ENCODE measurements around the gene BRI3BP. TPM values are rescaled to one million over a fixed set of nuclear protein-coding genes. Genes with fewer than 3 reads are reported as not detected.
A peak's percentile ranks its signal among the peaks of the same experiment; 100 is the strongest.
"Not testable (repeated sequence)": the region's sequence is repeated elsewhere in the genome, so short reads cannot be mapped to it uniquely, and the experiment has no call there.

BRI3BP gene
- polyA plus RNA-seq, 2 donors: 3.2 to 5.3 TPM

DNA sequence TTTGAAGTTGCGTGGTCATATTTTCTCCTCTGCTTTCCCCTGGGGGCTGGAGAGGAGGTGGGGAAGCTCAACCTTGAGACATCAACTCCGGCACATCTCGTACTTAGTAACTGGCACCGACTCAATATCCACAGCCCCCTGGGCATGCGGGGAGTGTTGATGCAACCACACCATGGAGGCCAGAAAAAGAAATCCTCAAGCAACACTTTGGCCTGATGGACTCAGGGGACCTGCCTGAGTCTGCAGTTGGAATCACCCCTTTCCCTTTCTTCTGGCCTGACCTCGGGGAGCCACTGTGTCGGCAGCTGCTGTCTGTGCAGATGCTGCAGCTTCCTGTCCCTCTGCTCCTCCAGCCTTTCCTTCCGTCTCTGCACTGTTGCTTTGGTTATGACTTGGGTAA, 60.4 kb downstream of the BRI3BP start:
- H3K27ac ChIP-seq (ENCODE audit: low read depth in 2 of 2, low read length in 1 of 2): no peak overlapping the region
- H3K4me3 ChIP-seq (ENCODE audit: low read depth in 1 of 2, low read length in 2 of 2): no peak overlapping the region
- no peaks in the 10 kb centered on the region for H3K9me3 ChIP-seq (ENCODE audit: control insufficient read depth in 2 of 2, insufficient read depth in 1 of 2, low read depth in 1 of 2, low read length in 1 of 2)
- no peaks in the 10 kb centered on the region for H3K27me3 ChIP-seq (ENCODE audit: control insufficient read depth in 1 of 2, insufficient read depth in 2 of 2, low read length in 2 of 2)
- H3K36me3 ChIP-seq (ENCODE audit: control insufficient read depth in 2 of 2, insufficient read depth in 2 of 2, low read length in 1 of 2): no peaks in the 10 kb centered on the region
- H3K4me1 ChIP-seq (ENCODE audit: control insufficient read depth in 2 of 2, insufficient read depth in 2 of 2, low read length in 1 of 2): no peaks in the 10 kb centered on the region
- WGBS, 2 donors: 61 to 78% methylated on average over 8 of the region's 8 CpGs

DNA sequence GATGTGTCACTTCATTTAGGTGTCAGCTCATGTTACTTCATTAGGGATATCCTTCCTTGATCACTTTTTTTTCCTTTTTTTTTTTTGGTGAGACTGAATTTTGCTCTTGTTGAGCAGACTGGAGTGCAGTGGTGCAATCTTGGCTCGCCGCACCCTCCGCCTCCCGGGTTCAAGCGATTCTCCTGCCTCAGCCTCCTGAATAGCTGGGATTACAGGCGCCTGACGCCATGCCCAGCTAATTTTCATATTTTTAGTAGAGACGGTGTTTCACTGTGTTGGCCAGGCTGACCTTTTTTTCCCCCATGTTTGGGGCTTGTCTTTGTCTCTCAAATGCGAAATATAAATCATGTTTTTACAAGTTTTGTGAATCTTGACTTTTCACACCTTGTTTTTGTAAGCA, 62.1 kb downstream of the BRI3BP start:
- Histone ChIP-seq H3K36me3 (ENCODE audit: control insufficient read depth in 2 of 2, insufficient read depth in 2 of 2, low read length in 1 of 2) (no peaks in the 10 kb centered on the region), H3K4me1 (ENCODE audit: control insufficient read depth in 2 of 2, insufficient read depth in 2 of 2, low read length in 1 of 2) (no peaks in the 10 kb centered on the region), H3K4me3 (ENCODE audit: low read depth in 1 of 2, low read length in 2 of 2) (no peak overlapping the region), H3K9me3 (ENCODE audit: control insufficient read depth in 2 of 2, insufficient read depth in 1 of 2, low read depth in 1 of 2, low read length in 1 of 2) (no peaks in the 10 kb centered on the region), H3K27me3 (ENCODE audit: control insufficient read depth in 1 of 2, insufficient read depth in 2 of 2, low read length in 2 of 2) (no peaks in the 10 kb centered on the region), H3K27ac (ENCODE audit: low read depth in 2 of 2, low read length in 1 of 2) (no peak overlapping the region)
- 85 to 89% methylated on average over 9 of the region's 9 CpGs for WGBS, 2 donors

DNA sequence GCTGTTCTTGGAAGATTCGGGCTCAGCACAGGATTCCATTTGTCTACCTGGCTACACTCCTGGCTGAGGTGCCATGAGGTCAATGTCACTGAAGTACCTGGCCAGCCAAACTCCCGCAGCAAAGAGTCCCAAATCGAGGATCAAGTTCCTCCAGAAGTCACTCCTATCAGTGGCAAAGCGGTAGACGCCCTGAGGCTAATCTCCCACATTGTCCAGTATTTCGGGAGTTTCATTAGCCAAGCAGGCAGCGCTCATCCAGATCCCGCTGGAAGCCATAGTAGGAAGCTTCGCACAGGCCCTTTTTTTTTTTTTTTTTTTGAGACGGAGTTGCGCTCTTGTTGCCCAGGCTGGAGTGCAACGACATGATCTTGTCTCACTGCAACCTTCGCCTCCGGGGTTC, 62.9 kb downstream of the BRI3BP start:
- Histone ChIP-seq H3K36me3 (ENCODE audit: control insufficient read depth in 2 of 2, insufficient read depth in 2 of 2, low read length in 1 of 2) (no peaks in the 10 kb centered on the region), H3K9me3 (ENCODE audit: control insufficient read depth in 2 of 2, insufficient read depth in 1 of 2, low read depth in 1 of 2, low read length in 1 of 2) (no peaks in the 10 kb centered on the region), H3K4me1 (ENCODE audit: control insufficient read depth in 2 of 2, insufficient read depth in 2 of 2, low read length in 1 of 2) (no peaks in the 10 kb centered on the region), H3K27me3 (ENCODE audit: control insufficient read depth in 1 of 2, insufficient read depth in 2 of 2, low read length in 2 of 2) (no peaks in the 10 kb centered on the region), H3K27ac (ENCODE audit: low read depth in 2 of 2, low read length in 1 of 2) (no peak overlapping the region), H3K4me3 (ENCODE audit: low read depth in 1 of 2, low read length in 2 of 2) (no peak overlapping the region)
- WGBS, 2 donors: 84 to 87% methylated on average over 14 of the region's 14 CpGs

DNA sequence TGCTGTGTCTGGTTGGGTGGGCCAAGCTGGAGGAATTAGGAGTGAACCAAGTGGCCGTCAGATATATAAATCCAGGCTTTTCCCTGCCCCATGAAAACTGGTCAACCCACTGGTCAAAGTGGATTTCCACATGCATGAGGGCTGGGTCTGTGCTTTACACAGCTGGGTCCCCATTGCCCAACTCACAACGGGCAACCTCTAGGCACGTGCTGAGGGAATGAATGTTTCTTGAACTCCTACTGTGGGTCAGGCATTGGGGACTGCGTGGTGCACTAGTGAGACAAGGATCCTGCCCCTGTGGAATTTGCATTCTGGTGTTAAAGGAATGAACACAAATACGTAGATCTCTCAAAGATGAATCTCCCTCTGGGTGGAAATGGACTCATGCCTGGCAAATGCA, 64.3 kb downstream of the BRI3BP start:
- WGBS, 2 donors: 85 to 89% methylated on average over 5 of the region's 5 CpGs
- Histone ChIP-seq H3K9me3 (ENCODE audit: control insufficient read depth in 2 of 2, insufficient read depth in 1 of 2, low read depth in 1 of 2, low read length in 1 of 2) (no peaks in the 10 kb centered on the region), H3K27ac (ENCODE audit: low read depth in 2 of 2, low read length in 1 of 2) (no peak overlapping the region), H3K27me3 (ENCODE audit: control insufficient read depth in 1 of 2, insufficient read depth in 2 of 2, low read length in 2 of 2) (no peaks in the 10 kb centered on the region), H3K36me3 (ENCODE audit: control insufficient read depth in 2 of 2, insufficient read depth in 2 of 2, low read length in 1 of 2) (no peaks in the 10 kb centered on the region), H3K4me3 (ENCODE audit: low read depth in 1 of 2, low read length in 2 of 2) (no peak overlapping the region), H3K4me1 (ENCODE audit: control insufficient read depth in 2 of 2, insufficient read depth in 2 of 2, low read length in 1 of 2) (no peaks in the 10 kb centered on the region)

DNA sequence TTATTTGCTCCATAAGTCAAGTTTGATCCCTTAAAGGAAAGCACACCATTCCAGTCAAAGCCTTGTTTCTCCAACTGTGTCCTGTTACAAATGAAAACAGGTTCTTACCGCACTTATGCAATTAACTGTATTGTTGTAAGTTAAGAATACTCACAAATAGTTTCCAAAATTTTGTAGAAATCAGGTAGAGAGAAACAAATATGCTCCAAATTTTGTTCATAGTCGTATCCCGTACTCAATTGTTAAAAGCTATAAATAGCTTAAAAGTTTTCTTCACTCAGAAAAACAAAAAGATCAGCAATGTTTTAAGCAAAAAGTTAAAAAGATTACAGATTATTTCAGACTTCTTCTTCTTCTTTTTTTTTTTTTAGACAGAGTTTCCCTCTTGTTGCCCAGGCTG, 67.8 kb downstream of the BRI3BP start:
- H3K9me3 ChIP-seq (ENCODE audit: control insufficient read depth in 2 of 2, insufficient read depth in 1 of 2, low read depth in 1 of 2, low read length in 1 of 2): no peaks in the 10 kb centered on the region
- no peak overlapping the region for H3K4me3 ChIP-seq (ENCODE audit: low read depth in 1 of 2, low read length in 2 of 2)
- no peaks in the 10 kb centered on the region for H3K36me3 ChIP-seq (ENCODE audit: control insufficient read depth in 2 of 2, insufficient read depth in 2 of 2, low read length in 1 of 2)
- peaks cover 3 to 5% of the 10 kb centered on the region in 2 donors for H3K4me1 ChIP-seq (ENCODE audit: control insufficient read depth in 2 of 2, insufficient read depth in 2 of 2, low read length in 1 of 2)
- H3K27me3 ChIP-seq (ENCODE audit: control insufficient read depth in 1 of 2, insufficient read depth in 2 of 2, low read length in 2 of 2): no peaks in the 10 kb centered on the region
- 93 to 97% methylated on average over 3 of the region's 3 CpGs for WGBS, 2 donors
- no peak overlapping the region for H3K27ac ChIP-seq (ENCODE audit: low read depth in 2 of 2, low read length in 1 of 2)

DNA sequence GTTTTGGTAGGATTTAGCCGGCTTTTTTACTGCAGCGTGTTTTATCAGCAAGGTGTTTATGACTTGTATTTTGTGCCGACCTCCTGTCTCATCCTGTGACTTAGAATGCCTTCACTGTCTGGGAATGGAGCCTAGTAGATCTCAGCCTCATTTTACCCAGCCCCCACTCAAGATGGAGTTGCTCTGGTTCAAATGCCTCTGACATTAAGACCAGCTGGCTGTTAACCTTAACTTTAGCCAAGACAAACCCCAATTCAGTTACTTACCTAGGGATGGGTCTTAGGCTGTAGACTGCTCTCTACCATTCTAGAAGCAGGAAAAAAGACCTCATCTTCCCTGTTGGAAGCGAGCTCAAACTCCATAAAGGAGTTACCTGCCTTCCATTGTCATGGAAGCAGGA, 70.1 kb downstream of the BRI3BP start:
- not testable (repeated sequence) for H3K4me1 ChIP-seq (ENCODE audit: control insufficient read depth in 2 of 2, insufficient read depth in 2 of 2, low read length in 1 of 2); H3K4me3 ChIP-seq (ENCODE audit: low read depth in 1 of 2, low read length in 2 of 2); H3K27me3 ChIP-seq (ENCODE audit: control insufficient read depth in 1 of 2, insufficient read depth in 2 of 2, low read length in 2 of 2); H3K9me3 ChIP-seq (ENCODE audit: control insufficient read depth in 2 of 2, insufficient read depth in 1 of 2, low read depth in 1 of 2, low read length in 1 of 2); H3K36me3 ChIP-seq (ENCODE audit: control insufficient read depth in 2 of 2, insufficient read depth in 2 of 2, low read length in 1 of 2); H3K27ac ChIP-seq (ENCODE audit: low read depth in 2 of 2, low read length in 1 of 2)
- WGBS, 2 donors: 89 to 93% methylated on average over 4 of the region's 4 CpGs

DNA sequence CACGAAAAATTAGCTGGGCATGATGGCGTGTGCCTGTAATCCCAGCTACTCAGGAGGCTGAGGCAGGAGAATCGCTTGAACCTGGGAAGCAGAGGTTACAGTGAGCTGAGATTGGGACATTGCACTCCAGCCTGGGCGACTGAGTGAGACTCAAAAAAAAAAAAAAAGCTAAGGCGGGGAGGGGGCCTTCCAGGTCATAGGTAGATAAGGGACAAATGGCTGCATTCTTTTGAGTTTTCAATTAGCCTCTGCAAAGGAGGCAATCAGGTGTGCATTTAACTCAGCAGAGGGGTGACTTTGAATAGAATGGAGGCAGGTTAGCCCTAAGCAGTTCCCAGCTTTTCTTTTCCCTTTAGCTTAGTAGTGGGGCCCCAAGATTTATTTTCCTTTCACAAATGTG, 71.0 kb downstream of the BRI3BP start:
- WGBS, 2 donors: 46 to 62% methylated on average over 5 of the region's 5 CpGs
- Histone ChIP-seq H3K36me3 (ENCODE audit: control insufficient read depth in 2 of 2, insufficient read depth in 2 of 2, low read length in 1 of 2) (peaks cover 0 to 8% of the 10 kb centered on the region in 2 donors), H3K9me3 (ENCODE audit: control insufficient read depth in 2 of 2, insufficient read depth in 1 of 2, low read depth in 1 of 2, low read length in 1 of 2) (no peaks in the 10 kb centered on the region), H3K4me3 (ENCODE audit: low read depth in 1 of 2, low read length in 2 of 2) (peak overlapping the region in 1 of 2 donors; percentile 83), H3K4me1 (ENCODE audit: control insufficient read depth in 2 of 2, insufficient read depth in 2 of 2, low read length in 1 of 2) (peaks cover 3 to 12% of the 10 kb centered on the region in 2 donors), H3K27me3 (ENCODE audit: control insufficient read depth in 1 of 2, insufficient read depth in 2 of 2, low read length in 2 of 2) (no peaks in the 10 kb centered on the region), H3K27ac (ENCODE audit: low read depth in 2 of 2, low read length in 1 of 2) (no peak overlapping the region)

DNA sequence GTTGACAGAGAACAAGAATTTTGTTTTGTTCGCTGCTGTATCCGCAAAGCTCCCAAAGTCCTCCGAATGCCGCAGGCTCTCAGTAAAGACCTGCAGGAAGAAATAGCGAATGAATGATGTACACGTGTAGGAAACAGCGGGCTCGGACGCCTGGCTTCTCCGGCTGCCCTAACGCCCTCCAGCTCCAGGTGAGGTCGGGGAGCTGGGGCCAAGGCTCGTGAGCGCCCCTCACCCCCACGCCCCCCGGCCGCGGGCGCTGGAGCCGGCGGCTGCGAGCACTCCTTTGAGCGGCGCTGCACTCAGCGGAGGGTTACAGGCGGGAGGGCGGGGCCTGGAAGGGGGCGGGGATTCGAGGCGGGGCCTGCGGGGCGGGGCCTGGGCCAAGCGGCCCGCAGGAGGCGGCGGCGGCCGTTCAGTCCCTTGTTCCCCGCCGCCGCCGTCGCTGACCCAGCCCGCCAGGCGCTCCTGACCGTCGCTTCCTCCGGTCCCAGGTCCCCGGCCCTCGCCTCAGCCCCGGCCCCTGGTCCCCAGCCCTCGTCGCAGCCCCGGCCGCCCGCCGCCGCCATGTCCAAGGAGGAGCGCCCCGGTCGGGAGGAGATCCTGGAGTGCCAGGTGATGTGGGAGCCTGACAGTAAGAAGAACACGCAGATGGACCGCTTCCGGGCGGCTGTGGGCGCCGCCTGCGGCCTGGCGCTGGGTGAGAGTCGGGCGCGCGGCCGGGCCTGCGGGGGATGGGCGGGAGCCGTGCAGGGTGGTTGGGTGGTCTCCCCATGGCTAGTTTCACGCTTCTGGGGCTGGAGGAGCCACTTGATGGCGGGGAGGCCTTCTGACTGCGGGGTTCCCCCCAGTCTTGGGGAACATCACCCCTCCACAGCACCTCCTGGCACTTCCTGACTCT, 71.8 kb downstream of the BRI3BP start, which contains the start of gene AACS:
Gene AACS, plus strand, starts transcription at position 415 of the 898 bp plus-strand sequence. Its CDS starts 150 bp downstream, at position 565.
- no peaks in the 10 kb centered on the region for H3K9me3 ChIP-seq (ENCODE audit: control insufficient read depth in 2 of 2, insufficient read depth in 1 of 2, low read depth in 1 of 2, low read length in 1 of 2)
- peak within 1 kb of the TSS; percentile 53 to 65 for H3K27ac ChIP-seq (ENCODE audit: low read depth in 2 of 2, low read length in 1 of 2)
- peaks cover 0 to 9% of the 10 kb centered on the region in 2 donors for H3K36me3 ChIP-seq (ENCODE audit: control insufficient read depth in 2 of 2, insufficient read depth in 2 of 2, low read length in 1 of 2)
- no peaks in the 10 kb centered on the region for H3K27me3 ChIP-seq (ENCODE audit: control insufficient read depth in 1 of 2, insufficient read depth in 2 of 2, low read length in 2 of 2)
- peaks cover 3 to 12% of the 10 kb centered on the region in 2 donors for H3K4me1 ChIP-seq (ENCODE audit: control insufficient read depth in 2 of 2, insufficient read depth in 2 of 2, low read length in 1 of 2)
- 0% methylated on average over 69 to 80 of the region's 80 CpGs for WGBS, 2 donors
- H3K4me3 ChIP-seq (ENCODE audit: low read depth in 1 of 2, low read length in 2 of 2): peak within 1 kb of the TSS; percentile 79 to 83

DNA sequence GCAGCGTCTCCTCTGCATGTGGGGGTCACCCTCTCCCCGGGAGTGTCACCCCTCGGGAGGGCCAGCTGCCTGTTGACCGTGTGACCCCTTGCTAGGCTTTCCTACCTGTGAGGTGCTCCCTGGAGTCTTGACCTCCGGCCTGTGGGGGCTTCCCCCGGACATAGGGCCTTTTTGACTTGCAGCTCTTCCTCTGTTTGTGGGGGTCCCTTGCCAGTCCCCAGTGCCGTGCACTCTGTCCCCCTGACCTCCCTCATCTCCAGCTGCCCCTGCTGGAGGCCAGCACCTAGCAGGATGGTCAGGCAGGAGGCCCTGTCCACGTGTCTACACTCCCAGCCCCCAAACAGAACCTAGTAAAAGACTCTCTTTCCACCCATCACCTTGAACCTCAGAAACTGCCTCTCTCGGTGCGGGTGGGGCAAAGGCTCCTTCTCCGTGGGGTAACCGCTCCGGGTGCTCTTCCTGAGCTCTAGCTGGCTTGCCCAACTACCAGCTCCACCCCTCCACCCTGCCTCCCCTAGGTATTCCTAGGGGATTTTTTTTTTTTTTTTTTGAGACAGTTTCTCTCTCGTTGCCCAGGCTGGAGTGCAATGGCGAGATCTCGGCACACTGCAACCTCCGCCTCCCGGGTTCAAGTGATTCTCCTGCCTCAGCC, 72.6 kb downstream of the BRI3BP start:
- Histone ChIP-seq H3K4me1 (ENCODE audit: control insufficient read depth in 2 of 2, insufficient read depth in 2 of 2, low read length in 1 of 2) (peaks cover 3 to 12% of the 10 kb centered on the region in 2 donors), H3K27ac (ENCODE audit: low read depth in 2 of 2, low read length in 1 of 2) (no peak overlapping the region), H3K4me3 (ENCODE audit: low read depth in 1 of 2, low read length in 2 of 2) (peak overlapping the region; percentile 79 to 83), H3K9me3 (ENCODE audit: control insufficient read depth in 2 of 2, insufficient read depth in 1 of 2, low read depth in 1 of 2, low read length in 1 of 2) (no peaks in the 10 kb centered on the region), H3K27me3 (ENCODE audit: control insufficient read depth in 1 of 2, insufficient read depth in 2 of 2, low read length in 2 of 2) (no peaks in the 10 kb centered on the region), H3K36me3 (ENCODE audit: control insufficient read depth in 2 of 2, insufficient read depth in 2 of 2, low read length in 1 of 2) (peaks cover 0 to 9% of the 10 kb centered on the region in 2 donors)
- WGBS, 2 donors: 46 to 54% methylated on average over 18 of the region's 18 CpGs
